Fibroblast of lung (primary cell): Measurements from ENCODE around the gene CHD5. TPM values are rescaled to one million over a fixed set of nuclear protein-coding genes. Genes with fewer than 3 reads are reported as not detected.
A peak's percentile ranks its signal among the peaks of the same experiment; 100 is the strongest.

ENCODE experiments used
- DNase-seq, 2 donors: peaks; one replicate each; pipeline versions ENCODE4 v3.0.0 to v3.0.0-alpha.2; 2010; ENCODE audit warnings: low read depth in 2 of 2
- H2AFZ ChIP-seq: 2 replicates; pipeline ENCODE4 v1.5.1; 2012; ENCODE audit warnings: low read length, control low read depth, inconsistent platforms
- H3K27ac ChIP-seq: 2 replicates; pipeline ENCODE4 v1.5.1; 2011; ENCODE audit warnings: low read length, control low read depth; ENCODE audit not compliant: insufficient read depth
- H3K27me3 ChIP-seq: 2 replicates; pipeline ENCODE4 v1.5.1; 2011; ENCODE audit warnings: mild to moderate bottlenecking, low read length; ENCODE audit not compliant: control insufficient read depth, insufficient read depth
- H3K36me3 ChIP-seq: 2 replicates; pipeline ENCODE4 v1.5.1; 2011; ENCODE audit warnings: low read length; ENCODE audit not compliant: control insufficient read depth, insufficient read depth
- H3K4me1 ChIP-seq: 2 replicates; pipeline ENCODE4 v1.5.1; 2011; ENCODE audit warnings: low read length; ENCODE audit not compliant: control insufficient read depth, insufficient read depth; ENCODE audit errors: extremely low read depth
- H3K4me2 ChIP-seq: 2 replicates; pipeline ENCODE4 v1.5.1; 2011; ENCODE audit warnings: low read length, control low read depth; ENCODE audit not compliant: insufficient read depth; ENCODE audit errors: extremely low read depth
- H3K4me3 ChIP-seq, 4 experiments: fragments of 200-600 bp in 1 of 4; sonication (generic) in 1 of 4; replicated peaks in 1 of 4; 2 replicates each; pipeline ENCODE4 v1.5.1; 2011 to 2016; ENCODE audit warnings: low read length in 4 of 4, low read depth in 3 of 4, mild to moderate bottlenecking in 3 of 4, control low read depth in 2 of 4, inconsistent platforms in 1 of 4, mixed read lengths in 1 of 4; ENCODE audit not compliant: insufficient read depth in 1 of 4; ENCODE audit errors: control extremely low read depth in 1 of 4
- H3K79me2 ChIP-seq: 2 replicates; pipeline ENCODE4 v1.5.1; 2012; ENCODE audit warnings: mild to moderate bottlenecking, low read length, inconsistent platforms; ENCODE audit not compliant: control insufficient read depth, insufficient read depth
- H3K9ac ChIP-seq: 2 replicates; pipeline ENCODE4 v1.5.1; 2011; ENCODE audit warnings: mild to moderate bottlenecking, low read length, control low read depth; ENCODE audit not compliant: insufficient read depth
- H3K9me3 ChIP-seq: 2 replicates; pipeline ENCODE4 v1.5.1; 2012; ENCODE audit warnings: low read depth, low read length; ENCODE audit not compliant: control insufficient read depth, insufficient read depth
- H4K20me1 ChIP-seq: 2 replicates; pipeline ENCODE4 v1.5.1; 2011; ENCODE audit warnings: low read length; ENCODE audit not compliant: control insufficient read depth, insufficient read depth; ENCODE audit errors: extremely low read depth
- EZH2 ChIP-seq: IDR thresholded peaks from 2 replicates; pipeline ENCODE4 v1.5.1; 2012; ENCODE audit warnings: low read length, control low read depth, mild to moderate bottlenecking; ENCODE audit errors: missing control alignments
- polyA plus RNA-seq, 2 donors: library from polyadenylated mRNA; depleted of rRNA in 1 of 2; stranded (reverse) in 1 of 2; unstranded in 1 of 2; fragments of >200 nt; gene quantifications; 2 replicates each; pipeline ENCODE4 v1.2.1, GENCODE V29; 2011 to 2012; ENCODE audit warnings: missing spikeins in 1 of 2
- total RNA-seq: library from RNA; depleted of rRNA; stranded (reverse); fragments of >200 nt; gene quantifications from 2 replicates; pipeline ENCODE4 v1.2.1, GENCODE V29; 2014
- TF ChIP-seq, protein P1 (sequence below), 2 donors: IDR thresholded peaks in 1 of 2; conservative IDR thresholded peaks in 1 of 2; 1 replicate in 1 of 2; 2 replicates in 1 of 2; pipeline ENCODE4 v1.5.1; 2011 to 2012; ENCODE audit warnings: low read length in 2 of 2, control low read depth in 1 of 2, inconsistent platforms in 1 of 2, low read depth in 1 of 2, mild to moderate bottlenecking in 1 of 2

CHD5 gene
- total and polyA plus RNA-seq, 2 donors (not counting 1 experiment from before 2014, with no cell fraction given): under 0.01 to 0.01 TPM

DNA sequence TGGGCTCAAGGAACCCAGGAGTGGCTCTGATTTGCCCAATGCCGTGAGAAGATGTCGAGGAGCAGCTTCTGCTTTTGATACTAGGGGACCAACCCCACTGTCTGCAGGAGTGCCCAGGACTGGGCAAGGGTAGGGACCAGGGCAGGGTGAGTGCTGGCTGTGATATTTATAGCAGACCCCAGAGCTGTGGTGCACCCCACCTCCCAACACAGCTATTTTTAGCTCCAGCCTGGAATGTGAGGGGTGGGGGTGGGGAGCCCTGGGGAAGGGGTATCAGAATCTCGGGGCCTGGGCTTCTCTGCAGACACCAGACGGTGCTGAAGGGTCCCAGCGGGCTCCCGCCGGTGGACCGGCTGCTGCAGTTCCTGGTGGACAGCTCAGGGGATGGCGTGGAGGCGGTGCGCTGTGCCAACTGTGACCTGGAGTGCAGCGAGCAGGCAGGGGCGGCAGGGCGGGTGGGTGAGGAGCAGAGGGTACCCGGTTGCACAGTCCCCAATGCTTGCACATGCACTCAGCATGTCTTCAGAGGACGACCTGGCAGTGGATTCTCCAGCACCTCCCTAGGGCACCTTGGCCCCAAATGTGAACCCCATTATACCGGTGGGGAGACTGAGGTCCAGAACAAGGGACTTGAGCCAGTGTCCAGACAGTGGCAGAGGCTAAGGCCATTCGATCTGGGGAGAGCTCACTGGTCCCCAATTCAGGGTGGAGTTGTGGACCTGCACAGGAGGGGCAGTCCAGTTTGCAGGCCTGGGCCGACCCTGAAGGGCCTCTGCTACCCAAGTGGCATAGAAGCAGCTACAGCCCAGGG, 27.2 kb upstream of the CHD5 start:
- Histone ChIP-seq H3K27me3 (no peaks in the 10 kb centered on the region), H3K4me2 (no peak overlapping the region), H3K79me2 (no peaks in the 10 kb centered on the region), H2AFZ (no peak overlapping the region), H3K9ac (no peak overlapping the region), H3K27ac (no peak overlapping the region), H3K4me1 (peaks cover 3% of the 10 kb centered on the region), H3K4me3 (no peak overlapping the region), H3K36me3 (no peaks in the 10 kb centered on the region), H4K20me1 (no peaks in the 10 kb centered on the region), H3K9me3 (no peaks in the 10 kb centered on the region)
- DNase-seq: no peak
- TF ChIP-seq, protein P1, sequence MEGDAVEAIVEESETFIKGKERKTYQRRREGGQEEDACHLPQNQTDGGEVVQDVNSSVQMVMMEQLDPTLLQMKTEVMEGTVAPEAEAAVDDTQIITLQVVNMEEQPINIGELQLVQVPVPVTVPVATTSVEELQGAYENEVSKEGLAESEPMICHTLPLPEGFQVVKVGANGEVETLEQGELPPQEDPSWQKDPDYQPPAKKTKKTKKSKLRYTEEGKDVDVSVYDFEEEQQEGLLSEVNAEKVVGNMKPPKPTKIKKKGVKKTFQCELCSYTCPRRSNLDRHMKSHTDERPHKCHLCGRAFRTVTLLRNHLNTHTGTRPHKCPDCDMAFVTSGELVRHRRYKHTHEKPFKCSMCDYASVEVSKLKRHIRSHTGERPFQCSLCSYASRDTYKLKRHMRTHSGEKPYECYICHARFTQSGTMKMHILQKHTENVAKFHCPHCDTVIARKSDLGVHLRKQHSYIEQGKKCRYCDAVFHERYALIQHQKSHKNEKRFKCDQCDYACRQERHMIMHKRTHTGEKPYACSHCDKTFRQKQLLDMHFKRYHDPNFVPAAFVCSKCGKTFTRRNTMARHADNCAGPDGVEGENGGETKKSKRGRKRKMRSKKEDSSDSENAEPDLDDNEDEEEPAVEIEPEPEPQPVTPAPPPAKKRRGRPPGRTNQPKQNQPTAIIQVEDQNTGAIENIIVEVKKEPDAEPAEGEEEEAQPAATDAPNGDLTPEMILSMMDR (conservative IDR thresholded peaks at IDR 0.05 in 1 of 2, IDR thresholded peaks at IDR 0.05 in 1 of 2; ENCODE audit: low read depth in 1 of 2, low read length in 2 of 2): no peak
- TF ChIP-seq EZH2: no peak

DNA sequence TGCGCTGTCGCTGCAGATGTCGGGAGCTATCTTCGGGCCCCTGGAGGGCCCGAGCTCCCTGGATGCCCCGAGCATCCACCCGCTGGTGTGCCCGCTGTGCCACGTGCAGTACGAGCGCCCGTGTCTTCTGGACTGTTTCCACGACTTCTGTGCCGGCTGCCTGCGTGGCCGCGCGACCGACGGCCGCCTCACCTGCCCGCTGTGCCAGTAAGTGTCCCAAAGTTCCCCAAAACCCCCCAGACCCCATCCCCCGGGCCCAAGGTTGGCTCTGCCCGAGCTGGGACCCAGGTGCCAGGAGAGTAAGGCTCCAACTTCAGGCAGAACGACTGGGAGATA, 26.4 kb upstream of the CHD5 start:
- H3K4me1 ChIP-seq: peaks cover 3% of the 10 kb centered on the region
- H3K79me2 ChIP-seq: no peaks in the 10 kb centered on the region
- peak overlapping the region in 2 of 4 experiments; percentile 22 to 53 for H3K4me3 ChIP-seq
- no peak overlapping the region for H3K27ac ChIP-seq
- H3K4me2 ChIP-seq: peak overlapping the region; percentile 88
- H3K27me3 ChIP-seq: no peaks in the 10 kb centered on the region
- H2AFZ ChIP-seq: no peak overlapping the region
- TF ChIP-seq EZH2: no peak
- TF ChIP-seq, protein P1 (conservative IDR thresholded peaks at IDR 0.05 in 1 of 2, IDR thresholded peaks at IDR 0.05 in 1 of 2; ENCODE audit: low read depth in 1 of 2, low read length in 2 of 2): no peak
- no peaks in the 10 kb centered on the region for H4K20me1 ChIP-seq
- H3K9ac ChIP-seq: no peak overlapping the region
- no peaks in the 10 kb centered on the region for H3K9me3 ChIP-seq
- no peak for DNase-seq
- H3K36me3 ChIP-seq: no peaks in the 10 kb centered on the region

DNA sequence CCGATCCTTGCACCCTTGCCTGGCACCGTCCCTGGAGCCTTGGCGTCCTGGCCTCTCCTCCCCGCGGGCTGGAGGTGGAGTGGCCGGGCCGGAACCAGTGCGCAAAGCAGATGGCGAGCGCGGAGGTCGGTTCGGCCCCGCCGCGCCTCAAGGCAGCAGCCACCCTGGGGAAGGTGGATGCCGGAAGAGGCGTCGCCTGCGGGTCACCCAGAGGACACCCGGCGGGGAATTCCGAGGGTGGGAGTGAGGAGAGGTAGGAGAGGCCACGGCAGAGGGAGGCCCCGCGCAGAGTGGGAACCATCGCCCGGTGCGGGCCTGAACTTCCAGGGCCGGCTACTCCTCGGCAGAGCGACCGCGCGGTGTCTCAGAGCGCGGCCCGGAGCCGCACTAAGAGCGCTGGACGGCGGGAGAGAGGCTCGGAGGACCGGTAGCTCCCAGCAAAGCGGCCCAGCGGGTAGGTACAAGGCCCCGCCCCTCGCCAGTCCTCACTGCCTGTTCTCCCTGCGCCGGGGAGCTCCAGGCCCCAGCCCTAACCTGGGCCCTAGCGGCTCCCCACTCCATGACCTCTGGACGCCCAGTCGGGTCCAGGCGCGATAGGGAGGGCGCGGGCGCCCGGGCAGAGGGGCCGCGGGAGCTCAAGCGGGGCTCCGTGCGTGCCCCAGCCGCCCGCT, 25.9 kb upstream of the CHD5 start, which contains the start of gene RNF207:
RNF207 (plus strand) TSS at position 271 of the 671 bp plus-strand sequence. CDS start 417 bp downstream, outside the sequence.
- no peaks in the 10 kb centered on the region for H4K20me1 ChIP-seq
- peaks cover 3% of the 10 kb centered on the region for H3K4me1 ChIP-seq
- DNase-seq: peak; percentile 32 to 81
- no peaks in the 10 kb centered on the region for H3K79me2 ChIP-seq
- H3K27ac ChIP-seq: peak within 1 kb of the TSS; percentile 34
- peak within 1 kb of the TSS; percentile 16 for H3K9ac ChIP-seq
- H3K4me3 ChIP-seq: peak within 1 kb of the TSS; percentile 22 to 53 (median 30)
- no peaks in the 10 kb centered on the region for H3K36me3 ChIP-seq
- TF ChIP-seq, protein P1 (conservative IDR thresholded peaks at IDR 0.05 in 1 of 2, IDR thresholded peaks at IDR 0.05 in 1 of 2; ENCODE audit: low read depth in 1 of 2, low read length in 2 of 2): no peak
- no peak for TF ChIP-seq EZH2
- H2AFZ ChIP-seq: peak within 1 kb of the TSS; percentile 84
- H3K9me3 ChIP-seq: no peaks in the 10 kb centered on the region
- peak within 1 kb of the TSS; percentile 88 for H3K4me2 ChIP-seq
- no peaks in the 10 kb centered on the region for H3K27me3 ChIP-seq
